ENCODE data around the gene ZFP92.

DNA sequence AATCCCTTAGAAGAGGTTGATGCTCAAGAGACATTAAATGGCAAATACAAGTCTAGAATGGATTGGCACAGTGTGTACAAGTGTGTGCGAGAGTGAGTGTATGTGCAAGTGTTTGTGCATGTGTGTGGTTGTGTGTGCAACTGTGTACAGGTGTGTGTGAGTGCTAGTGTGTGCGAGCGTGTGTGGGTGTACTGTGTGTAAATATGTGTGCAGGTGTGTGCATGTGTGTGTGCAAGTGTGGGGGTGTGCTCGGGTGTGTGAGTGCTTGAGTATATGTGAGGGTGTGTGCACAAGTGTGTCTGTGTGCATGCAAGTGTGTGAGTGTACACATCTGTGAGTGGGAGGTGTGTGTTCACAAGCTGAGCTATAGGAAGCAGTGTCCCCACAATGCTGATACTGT, 28.7 kb downstream of the ZFP92 start:
- TF ChIP-seq CTCF (IDR thresholded peaks at IDR 0.05) (no peak), POLR2A (IDR thresholded peaks at IDR 0.05) (no peak)
